GM12891 (cell line): ENCODE data around the gene GEN1.
A peak's percentile ranks its signal among the peaks of the same experiment; 100 is the strongest.

Source experiments
- DNase-seq: peaks from one replicate; pipeline ENCODE4 v3.0.0; 2011; ENCODE audit warnings: low spot score; ENCODE audit not compliant: insufficient read length
- FAIRE-seq: peaks from 2 replicates; lab custom pipeline; 2011; peaks lifted over from hg19 to GRCh38; lab: Jason Lieb, UNC
- PAX5 ChIP-seq: IDR thresholded peaks from 2 replicates; pipeline ENCODE4 v1.6.1; 2011; ENCODE audit warnings: low read length, moderate library complexity, mild to moderate bottlenecking; ENCODE audit not compliant: insufficient read depth, severe bottlenecking
- POLR2A ChIP-seq: IDR thresholded peaks from 2 replicates; pipeline ENCODE4 v1.6.1; 2011; ENCODE audit warnings: low read depth, low read length, control low read depth
- POLR2AphosphoS5 ChIP-seq: IDR thresholded peaks from 2 replicates; pipeline ENCODE4 v1.6.1; 2011; ENCODE audit warnings: low read depth, low read length, control low read depth
- POU2F2 ChIP-seq: IDR thresholded peaks from 2 replicates; pipeline ENCODE4 v1.6.1; 2011; ENCODE audit warnings: low read depth, mild to moderate bottlenecking, control low read depth, low read length, moderate library complexity
- SPI1 ChIP-seq: IDR thresholded peaks from 2 replicates; pipeline ENCODE4 v1.6.1; 2011; ENCODE audit warnings: low read depth, low read length, control low read depth
- TAF1 ChIP-seq: IDR thresholded peaks from 2 replicates; pipeline ENCODE4 v1.6.1; 2011; ENCODE audit warnings: low read depth, low read length, control low read depth

The GEN1 gene

DNA sequence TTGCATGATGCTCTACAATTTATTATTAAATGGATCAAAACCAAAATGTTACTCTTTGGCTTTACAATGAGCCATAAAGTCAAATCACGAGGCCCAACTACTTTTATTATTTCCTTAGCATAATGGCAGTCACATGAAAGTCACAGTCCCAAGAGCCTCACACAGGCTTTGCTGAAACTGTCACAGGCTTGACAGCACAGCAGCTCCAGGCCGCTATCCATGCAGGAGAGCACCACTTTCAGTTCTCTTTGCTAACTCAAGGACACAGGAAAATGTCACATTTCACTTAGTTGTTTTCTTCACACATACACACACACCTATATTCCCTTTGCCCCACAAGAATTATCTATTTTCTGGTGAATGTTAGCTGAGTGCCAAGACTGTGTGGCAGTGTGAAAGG is 51.2 kb downstream of the GEN1 start:
- no peak for TF ChIP-seq POLR2A
- peak; percentile 79 for TF ChIP-seq SPI1
- peak; percentile 72 for FAIRE-seq
- DNase-seq, result no peak

DNA sequence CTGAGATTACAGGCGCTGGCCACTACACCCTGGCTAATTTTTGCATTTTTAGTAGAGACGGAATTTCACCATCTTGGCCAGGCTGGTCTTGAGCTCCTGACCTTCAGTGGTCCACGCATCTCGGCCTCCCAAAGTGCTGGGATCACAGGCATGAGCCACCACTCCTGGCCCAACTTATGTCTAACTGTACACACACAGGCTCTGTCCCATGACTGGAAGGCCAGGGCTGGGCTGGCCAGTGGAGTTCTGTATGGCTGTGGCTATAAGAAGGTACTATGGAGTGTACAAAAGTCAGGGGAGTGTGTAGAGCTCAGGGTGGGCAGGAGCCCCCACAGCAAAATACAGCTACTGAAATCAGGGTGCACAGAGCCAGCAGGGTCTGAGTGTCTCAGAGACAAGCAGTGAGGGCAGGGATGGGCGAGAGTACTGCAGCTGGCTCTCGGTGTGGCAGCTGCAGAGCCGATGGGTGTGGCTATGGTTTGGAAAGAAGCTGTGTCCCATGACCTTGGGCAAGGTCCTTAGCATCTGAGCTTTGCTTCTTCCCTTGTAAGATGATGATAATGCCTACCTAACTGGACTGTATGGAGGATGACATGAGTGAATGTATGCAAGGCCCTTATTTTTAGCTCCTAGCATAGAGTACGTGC is 51.9 kb downstream of the GEN1 start:
- TF ChIP-seq POLR2A, result no peak
- TF ChIP-seq SPI1, result no peak
- TF ChIP-seq TAF1, result no peak
- TF ChIP-seq POLR2AphosphoS5, result no peak
- no peak for DNase-seq
- peak; percentile 57 for FAIRE-seq

DNA sequence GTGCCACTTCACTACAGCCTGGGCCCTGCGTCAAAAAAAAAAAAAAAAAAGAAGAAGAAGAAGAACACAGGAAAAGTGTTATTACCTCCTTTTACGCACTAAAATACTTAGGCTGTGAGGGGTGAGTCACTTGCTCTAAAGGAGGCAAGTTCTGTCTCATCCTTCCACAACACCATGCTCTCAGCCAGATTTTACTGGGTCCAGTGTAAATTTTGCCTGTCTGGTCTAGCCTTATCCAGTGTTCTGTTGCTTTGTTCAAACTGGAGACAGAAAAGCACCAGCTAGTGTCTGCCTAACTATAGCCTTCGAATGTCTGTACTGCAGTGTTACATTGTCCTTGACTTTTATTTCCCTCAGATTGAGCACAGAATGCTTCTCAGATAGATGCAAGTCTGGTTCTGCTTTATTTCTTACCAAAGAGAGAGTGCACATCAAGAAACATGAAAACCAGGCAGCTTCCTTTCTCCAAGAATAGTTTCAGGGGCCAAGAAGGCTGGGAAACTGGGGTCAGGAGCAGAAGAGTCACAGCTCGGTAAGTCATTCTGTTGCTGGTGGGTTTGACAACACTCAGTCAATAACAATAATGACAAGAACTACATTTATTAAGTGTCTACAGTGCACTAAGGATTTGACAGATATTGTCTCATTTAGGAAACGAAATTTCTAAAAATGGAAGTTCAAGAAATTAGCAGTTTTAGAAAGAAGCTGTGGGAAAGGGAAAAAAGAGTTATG is 59.2 kb downstream of the GEN1 start:
- DNase-seq (no peak), FAIRE-seq (peak; percentile 92)
- no peak for TF ChIP-seq POLR2A
- no peak for TF ChIP-seq TAF1
- TF ChIP-seq SPI1, result no peak

DNA sequence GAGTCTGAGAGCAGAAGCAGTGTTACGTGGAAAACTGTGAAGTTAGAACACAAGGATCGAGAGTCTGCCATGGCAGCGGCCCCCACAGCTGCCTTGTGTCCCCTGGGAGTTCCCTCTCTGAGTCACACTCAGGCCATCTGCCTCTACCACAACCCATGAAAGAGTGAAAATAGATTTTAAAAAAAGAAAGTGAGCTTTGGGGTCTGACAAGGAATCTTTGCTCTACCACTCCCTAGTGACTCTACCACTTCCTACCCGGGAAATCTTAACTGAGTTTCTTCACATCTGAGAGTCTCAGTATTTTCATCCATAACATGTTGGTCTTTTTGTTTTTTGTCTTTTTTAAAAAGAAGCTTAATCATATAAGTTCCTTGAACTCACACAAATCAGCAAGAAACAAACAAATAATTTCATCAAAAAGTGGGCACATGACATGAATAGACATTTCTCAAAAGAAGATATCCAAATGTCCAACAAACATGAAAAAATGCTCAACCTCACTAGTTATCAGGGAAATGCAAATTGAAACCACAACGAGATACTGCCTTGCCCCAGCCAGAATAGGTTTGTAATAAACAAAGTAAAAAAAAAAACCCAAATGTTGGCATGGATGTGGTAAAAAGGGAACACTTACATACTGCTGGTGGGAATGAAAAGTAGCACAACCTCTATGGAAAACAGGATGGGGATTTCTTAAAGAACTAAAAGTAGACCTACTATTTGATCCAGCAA is 60.0 kb downstream of the GEN1 start:
- TF ChIP-seq POLR2AphosphoS5 (no peak; the same call in 1 of the 2 replicates), TAF1 (no peak), PAX5 (no peak), POU2F2 (no peak), SPI1 (peak; percentile 45; the same call in 1 of the 2 replicates)
- peak; percentile 43 for DNase-seq
- FAIRE-seq, result no peak

DNA sequence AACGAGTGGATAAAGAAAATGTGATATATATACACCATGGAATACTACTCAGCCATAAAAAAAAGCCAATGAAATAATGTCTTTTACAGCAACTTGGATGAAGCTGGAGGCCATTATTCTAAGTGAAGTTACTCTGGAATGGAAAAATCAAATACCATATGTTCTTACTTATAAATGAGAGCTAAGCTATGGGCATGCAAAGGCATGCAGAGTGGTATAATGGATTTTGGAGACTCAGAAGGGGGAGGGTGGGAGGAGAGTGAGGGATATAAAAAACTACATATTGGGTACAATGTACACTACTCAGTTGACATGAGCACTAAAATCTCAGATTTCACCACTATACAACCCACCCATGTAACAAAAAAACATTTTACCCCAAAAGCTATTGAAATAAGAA is 60.7 kb downstream of the GEN1 start:
- DNase-seq (no peak), FAIRE-seq (peak; percentile 38)
- no peak for TF ChIP-seq TAF1

DNA sequence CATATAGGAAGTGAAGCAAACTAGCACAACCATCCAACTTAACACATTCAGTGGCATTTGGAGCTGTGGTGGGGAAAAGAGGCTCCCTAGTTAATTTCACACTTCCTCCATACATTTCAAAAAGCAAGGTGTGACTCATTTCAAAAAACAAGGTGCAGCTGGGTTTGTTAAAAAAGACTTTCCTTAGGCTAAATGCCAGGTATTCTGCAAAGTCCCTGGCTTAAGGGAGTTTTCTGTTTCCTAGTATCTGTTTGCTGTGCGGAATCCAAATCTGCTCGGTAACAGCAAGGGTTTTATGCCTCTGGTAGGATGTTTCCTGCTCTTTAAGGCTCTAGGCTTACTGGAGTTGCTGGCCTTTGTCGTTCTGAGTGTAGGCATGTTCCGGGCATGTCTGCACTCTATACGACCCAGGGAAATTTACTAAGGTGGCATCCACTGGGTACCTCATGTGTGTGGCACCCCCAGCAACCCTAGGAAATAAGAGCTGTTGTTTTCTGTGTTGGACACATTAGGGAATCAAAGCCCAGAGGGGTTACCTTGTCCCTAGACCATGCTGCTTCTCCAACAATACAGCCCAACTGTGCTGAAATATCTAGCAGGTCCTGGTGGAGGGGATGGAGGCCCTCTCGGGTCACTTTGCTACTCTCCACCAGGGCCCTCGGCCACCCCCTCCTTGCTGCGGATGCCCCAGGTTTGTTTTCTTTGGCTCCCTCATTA is 61.7 kb downstream of the GEN1 start:
- TF ChIP-seq POLR2A (no peak), TAF1 (no peak), SPI1 (peak; percentile 77), POU2F2 (no peak), POLR2AphosphoS5 (no peak), PAX5 (no peak)
- peak; percentile 78 for FAIRE-seq
- no peak for DNase-seq

DNA sequence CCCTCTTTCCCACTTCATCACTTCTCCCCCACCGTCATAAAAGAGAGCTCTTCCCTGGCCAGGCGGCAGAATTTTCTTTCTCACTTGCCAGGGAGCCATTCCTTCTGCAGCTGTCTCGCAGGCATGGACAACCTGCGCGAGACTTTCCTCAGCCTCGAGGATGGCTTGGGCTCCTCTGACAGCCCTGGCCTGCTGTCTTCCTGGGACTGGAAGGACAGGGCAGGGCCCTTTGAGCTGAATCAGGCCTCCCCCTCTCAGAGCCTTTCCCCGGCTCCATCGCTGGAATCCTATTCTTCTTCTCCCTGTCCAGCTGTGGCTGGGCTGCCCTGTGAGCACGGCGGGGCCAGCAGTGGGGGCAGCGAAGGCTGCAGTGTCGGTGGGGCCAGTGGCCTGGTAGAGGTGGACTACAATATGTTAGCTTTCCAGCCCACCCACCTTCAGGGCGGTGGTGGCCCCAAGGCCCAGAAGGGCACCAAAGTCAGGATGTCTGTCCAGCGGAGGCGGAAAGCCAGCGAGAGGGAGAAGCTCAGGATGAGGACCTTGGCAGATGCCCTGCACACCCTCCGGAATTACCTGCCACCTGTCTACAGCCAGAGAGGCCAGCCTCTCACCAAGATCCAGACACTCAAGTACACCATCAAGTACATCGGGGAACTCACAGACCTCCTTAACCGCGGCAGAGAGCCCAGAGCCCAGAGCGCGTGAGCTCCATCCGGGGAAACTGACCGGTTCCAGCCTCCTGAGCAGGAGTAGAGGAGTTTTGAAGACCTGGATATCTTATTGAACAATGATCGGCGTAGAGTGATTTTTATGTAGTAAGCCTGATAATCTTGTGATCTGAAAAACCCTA is 62.7 kb downstream of the GEN1 start, which contains the start of gene MSGN1:
MSGN1 (plus strand) TSS at position 65 of the 850 bp plus-strand sequence; CDS start at position 124, 59 bp downstream.
- TF ChIP-seq POLR2A, result no peak
- no peak for TF ChIP-seq POU2F2
- TF ChIP-seq POLR2AphosphoS5, result no peak
- no peak for TF ChIP-seq TAF1
- no peak for TF ChIP-seq SPI1
- TF ChIP-seq PAX5, result no peak
- DNase-seq (no peak), FAIRE-seq (no peak)

DNA sequence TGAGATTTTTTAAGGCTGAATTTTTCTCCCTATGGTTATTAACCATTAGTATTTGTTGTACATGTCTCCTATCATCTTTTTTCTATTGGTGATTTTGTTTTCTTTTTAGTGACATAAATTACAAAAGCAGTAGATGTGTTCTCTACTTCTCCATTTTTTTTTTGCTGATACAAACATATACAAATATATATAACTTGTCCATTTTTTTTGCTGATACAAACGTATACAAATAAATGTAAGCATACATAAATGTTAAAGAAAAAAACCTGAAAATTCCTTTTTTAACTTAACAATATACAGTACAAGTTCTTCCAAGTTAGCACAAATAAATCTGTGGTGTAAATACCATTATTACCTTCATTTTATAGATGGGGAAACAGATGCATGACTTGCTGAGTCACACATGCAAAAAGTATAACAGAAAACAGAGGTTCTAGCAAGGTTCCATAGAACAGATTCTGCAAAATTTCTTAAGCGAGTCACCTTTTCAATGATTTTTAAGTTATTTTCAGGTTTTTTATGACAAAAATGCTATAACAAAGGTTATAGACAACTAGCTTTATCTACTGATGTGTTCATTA is 64.4 kb downstream of the GEN1 start:
- no peak for DNase-seq
- TF ChIP-seq TAF1, result no peak
- TF ChIP-seq SPI1, result no peak
- TF ChIP-seq POU2F2, result no peak
- no peak for TF ChIP-seq PAX5
- TF ChIP-seq POLR2AphosphoS5, result no peak
- no peak for FAIRE-seq

DNA sequence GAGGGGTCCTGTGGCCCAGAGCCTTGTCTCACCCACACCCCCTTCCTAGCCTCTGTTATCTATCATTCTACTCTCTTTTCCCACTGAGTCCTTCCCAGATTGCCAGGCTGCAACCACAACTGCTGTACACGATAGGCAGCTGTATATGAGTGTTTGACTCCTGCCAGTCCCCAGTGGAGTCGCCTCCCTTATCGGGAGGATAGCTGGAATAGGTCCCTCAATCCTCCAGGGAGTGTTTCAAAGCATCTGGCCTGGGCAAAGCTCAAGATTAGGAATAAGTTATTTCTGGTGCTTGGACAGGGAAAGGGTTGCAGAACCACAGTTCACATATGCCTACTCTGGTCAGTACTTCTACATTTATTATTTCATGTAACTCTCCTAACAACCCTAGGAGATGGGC is 67.1 kb downstream of the GEN1 start:
- FAIRE-seq, result peak; percentile 13
- TF ChIP-seq POU2F2 (no peak), PAX5 (no peak), TAF1 (no peak), SPI1 (no peak), POLR2AphosphoS5 (no peak), POLR2A (no peak)
- DNase-seq, result no peak
